HepG2 (cell line): ENCODE data around the gene TENT4B. TPM values are rescaled to one million over a fixed set of nuclear protein-coding genes. Genes with fewer than 3 reads are reported as not detected.

ENCODE experiments used
- ATF3 ChIP-seq: sonication (generic); formaldehyde crosslinking; IDR thresholded peaks from 2 replicates; pipeline ENCODE4 v1.4.0; 2020; ENCODE audit warnings: missing genetic modification reagents
- BCL6 ChIP-seq: IDR thresholded peaks from 2 replicates; pipeline ENCODE4 v1.6.1; 2016; ENCODE audit warnings: missing genetic modification reagents, missing compliant biosample characterization
- CENPT ChIP-seq: sonication (generic); formaldehyde crosslinking; IDR thresholded peaks from 2 replicates; pipeline ENCODE4 v1.8.0; 2022; ENCODE audit warnings: low read depth, mild to moderate bottlenecking, moderate library complexity, missing genetic modification reagents
- CHD4 ChIP-seq: fragments of 200-600 bp; sonication (generic); IDR thresholded peaks from 2 replicates; pipeline ENCODE4 v1.7.0; 2017; ENCODE audit warnings: mild to moderate bottlenecking, low read length, borderline replicate concordance
- CSRNP2 ChIP-seq: sonication (generic); formaldehyde crosslinking; conservative IDR thresholded peaks from 2 replicates; pipeline ENCODE4 v1.8.0; 2022; ENCODE audit warnings: low read depth, missing genetic modification reagents
- EZH2 ChIP-seq: conservative IDR thresholded peaks from 2 replicates; pipeline ENCODE4 v1.6.1; 2012; ENCODE audit warnings: mild to moderate bottlenecking, low read depth, low read length, moderate library complexity
- GFI1 ChIP-seq: sonication (generic); formaldehyde crosslinking; IDR thresholded peaks from 2 replicates; pipeline ENCODE4 v1.5.0; 2020; ENCODE audit warnings: missing genetic modification reagents, mild to moderate bottlenecking, borderline replicate concordance
- IKZF4 ChIP-seq: sonication (generic); formaldehyde crosslinking; IDR thresholded peaks from 2 replicates; pipeline ENCODE4 v1.5.1; 2020; ENCODE audit warnings: borderline replicate concordance, mild to moderate bottlenecking, low read depth, missing genetic modification reagents; ENCODE audit errors: not compliant biosample characterization
- JUND ChIP-seq: sonication (generic); formaldehyde crosslinking; IDR thresholded peaks from 2 replicates; pipeline ENCODE4 v1.8.0; 2022; ENCODE audit warnings: mild to moderate bottlenecking, missing genetic modification reagents
- MXD4 ChIP-seq: IDR thresholded peaks from 2 replicates; pipeline ENCODE4 v1.6.1; 2016; ENCODE audit warnings: mild to moderate bottlenecking, missing biosample characterization, missing genetic modification reagents
- NCOA5 ChIP-seq: sonication (generic); formaldehyde crosslinking; IDR thresholded peaks from 2 replicates; pipeline ENCODE4 v1.4.0; 2020; ENCODE audit warnings: missing genetic modification reagents
- SMARCC2 ChIP-seq: fragments of 450-650 bp; IDR thresholded peaks from 2 replicates; pipeline ENCODE4 v1.6.1; 2017; ENCODE audit warnings: antibody characterized with exemption, mild to moderate bottlenecking
- STAG1 ChIP-seq: sonication (generic); formaldehyde crosslinking; IDR thresholded peaks from 2 replicates; pipeline ENCODE4 v1.4.0; 2020; ENCODE audit warnings: missing genetic modification reagents
- ZBTB37 ChIP-seq: sonication (generic); formaldehyde crosslinking; IDR thresholded peaks from 2 replicates; pipeline ENCODE4 v1.4.0; 2020; ENCODE audit warnings: mild to moderate bottlenecking, missing genetic modification reagents
- ZFP90 ChIP-seq: sonication (generic); formaldehyde crosslinking; IDR thresholded peaks from 2 replicates; pipeline ENCODE4 v1.8.0; 2022; ENCODE audit warnings: missing genetic modification reagents, mild to moderate bottlenecking, inconsistent platforms, borderline replicate concordance
- ZIK1 ChIP-seq: sonication (generic); formaldehyde crosslinking; IDR thresholded peaks from 2 replicates; pipeline ENCODE4 v1.5.0; 2020; ENCODE audit warnings: mild to moderate bottlenecking, low read depth, missing genetic modification reagents, borderline replicate concordance
- ZNF10 ChIP-seq: sonication (generic); formaldehyde crosslinking; IDR thresholded peaks from 2 replicates; pipeline ENCODE4 v1.4.0; 2020; ENCODE audit warnings: mild to moderate bottlenecking, low read depth, missing genetic modification reagents, borderline replicate concordance
- ZNF556 ChIP-seq: sonication (generic); formaldehyde crosslinking; IDR thresholded peaks from 2 replicates; pipeline ENCODE4 v1.4.0; 2020; ENCODE audit warnings: mild to moderate bottlenecking, missing genetic modification reagents, borderline replicate concordance
- ZNF619 ChIP-seq: sonication (generic); formaldehyde crosslinking; IDR thresholded peaks from 2 replicates; pipeline ENCODE4 v1.4.0; 2020; ENCODE audit warnings: mild to moderate bottlenecking, missing genetic modification reagents
- ZNF777 ChIP-seq: sonication (generic); formaldehyde crosslinking; IDR thresholded peaks from 2 replicates; pipeline ENCODE4 v1.4.0; 2020; ENCODE audit warnings: missing genetic modification reagents
- ZSCAN12 ChIP-seq: sonication (generic); formaldehyde crosslinking; IDR thresholded peaks from 2 replicates; pipeline ENCODE4 v1.9.0; 2021; ENCODE audit warnings: mild to moderate bottlenecking, missing genetic modification reagents
- polyA plus RNA-seq, 8 experiments: library from polyadenylated mRNA; depleted of rRNA in 3 of 8; stranded (reverse) in 7 of 8; unstranded in 1 of 8; fragments of >200 nt; fragmentation: Illumina TruSeq in 4 of 8; extraction: Trizol in 4 of 8; gene quantifications; 2 replicates each; pipeline versions ENCODE4 v1.2.1 to v1.2.3, GENCODE V29; 2011 to 2016; ENCODE audit warnings: low read depth in 4 of 8, missing spikeins in 1 of 8, mixed read lengths in 1 of 8; ENCODE audit not compliant: insufficient read depth in 1 of 8
- total RNA-seq, 5 experiments: library from RNA; depleted of rRNA; stranded (reverse); fragments of >200 nt; fragmentation: Illumina TruSeq; extraction: Trizol; gene quantifications; 2 replicates each; pipeline ENCODE4 v1.2.3, GENCODE V29; 2016; ENCODE audit warnings: low read depth in 1 of 5
- TF ChIP-seq, protein P1 (sequence below): sonication (generic); formaldehyde crosslinking; IDR thresholded peaks from 2 replicates; pipeline ENCODE4 v1.4.0; 2020; ENCODE audit warnings: mild to moderate bottlenecking, missing genetic modification reagents, borderline replicate concordance

The TENT4B gene
- total and polyA plus RNA-seq, 2 of the 13 experiments (the other 11 are each of a cell fraction or from before 2014, with no cell fraction given), result 15.0 to 32.8 TPM

GRCh38 chr16:50202926-50203624 lies 50.0 kb downstream of the TENT4B start (continued):
- TF ChIP-seq IKZF4 (no peak), NCOA5 (CRISPR knock-in tag) (no peak), ZSCAN12 (no peak), EZH2 (no peak), GFI1 (CRISPR knock-in tag) (no peak), BCL6 (CRISPR knock-in tag) (0 out of 2 replicates have a peak, but pooled peaks have one; percentile 6), ZIK1 (CRISPR knock-in tag) (no peak), ZNF619 (CRISPR knock-in tag) (no peak), ZNF777 (CRISPR knock-in tag) (0 out of 2 replicates have a peak, but pooled peaks have one; percentile 43), SMARCC2 (no peak), ATF3 (CRISPR knock-in tag) (peak; percentile 64; the same call in 1 of the 2 replicates), JUND (peak; percentile 84), ZFP90 (CRISPR knock-in tag) (no peak), CENPT (CRISPR knock-in tag) (no peak), ZBTB37 (CRISPR knock-in tag) (no peak), ZNF556 (no peak), MXD4 (CRISPR knock-in tag) (peak; percentile 77), CHD4 (peak; percentile 45; the same call in 1 of the 2 replicates), ZNF10 (CRISPR knock-in tag) (no peak), STAG1 (CRISPR knock-in tag) (0 out of 2 replicates have a peak, but pooled peaks have one; percentile 4), CSRNP2 (CRISPR knock-in tag) (no peak)
- TF ChIP-seq, protein P1, sequence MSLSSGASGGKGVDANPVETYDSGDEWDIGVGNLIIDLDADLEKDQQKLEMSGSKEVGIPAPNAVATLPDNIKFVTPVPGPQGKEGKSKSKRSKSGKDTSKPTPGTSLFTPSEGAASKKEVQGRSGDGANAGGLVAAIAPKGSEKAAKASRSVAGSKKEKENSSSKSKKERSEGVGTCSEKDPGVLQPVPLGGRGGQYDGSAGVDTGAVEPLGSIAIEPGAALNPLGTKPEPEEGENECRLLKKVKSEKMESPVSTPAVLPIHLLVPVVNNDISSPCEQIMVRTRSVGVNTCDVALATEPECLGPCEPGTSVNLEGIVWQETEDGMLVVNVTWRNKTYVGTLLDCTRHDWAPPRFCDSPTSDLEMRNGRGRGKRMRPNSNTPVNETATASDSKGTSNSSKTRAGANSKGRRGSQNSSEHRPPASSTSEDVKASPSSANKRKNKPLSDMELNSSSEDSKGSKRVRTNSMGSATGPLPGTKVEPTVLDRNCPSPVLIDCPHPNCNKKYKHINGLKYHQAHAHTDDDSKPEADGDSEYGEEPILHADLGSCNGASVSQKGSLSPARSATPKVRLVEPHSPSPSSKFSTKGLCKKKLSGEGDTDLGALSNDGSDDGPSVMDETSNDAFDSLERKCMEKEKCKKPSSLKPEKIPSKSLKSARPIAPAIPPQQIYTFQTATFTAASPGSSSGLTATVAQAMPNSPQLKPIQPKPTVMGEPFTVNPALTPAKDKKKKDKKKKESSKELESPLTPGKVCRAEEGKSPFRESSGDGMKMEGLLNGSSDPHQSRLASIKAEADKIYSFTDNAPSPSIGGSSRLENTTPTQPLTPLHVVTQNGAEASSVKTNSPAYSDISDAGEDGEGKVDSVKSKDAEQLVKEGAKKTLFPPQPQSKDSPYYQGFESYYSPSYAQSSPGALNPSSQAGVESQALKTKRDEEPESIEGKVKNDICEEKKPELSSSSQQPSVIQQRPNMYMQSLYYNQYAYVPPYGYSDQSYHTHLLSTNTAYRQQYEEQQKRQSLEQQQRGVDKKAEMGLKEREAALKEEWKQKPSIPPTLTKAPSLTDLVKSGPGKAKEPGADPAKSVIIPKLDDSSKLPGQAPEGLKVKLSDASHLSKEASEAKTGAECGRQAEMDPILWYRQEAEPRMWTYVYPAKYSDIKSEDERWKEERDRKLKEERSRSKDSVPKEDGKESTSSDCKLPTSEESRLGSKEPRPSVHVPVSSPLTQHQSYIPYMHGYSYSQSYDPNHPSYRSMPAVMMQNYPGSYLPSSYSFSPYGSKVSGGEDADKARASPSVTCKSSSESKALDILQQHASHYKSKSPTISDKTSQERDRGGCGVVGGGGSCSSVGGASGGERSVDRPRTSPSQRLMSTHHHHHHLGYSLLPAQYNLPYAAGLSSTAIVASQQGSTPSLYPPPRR (CRISPR knock-in tag), result 0 out of 2 replicates have a peak, but pooled peaks have one; percentile 19
